ENCODE data around the gene C6.

- TF ChIP-seq CTCF (conservative IDR thresholded peaks at IDR 0.05) (no peak), EZH2 (IDR thresholded peaks at IDR 0.05; ENCODE audit: low read depth) (no peak)
These were observed 19.7 kb downstream of the C6 start for GRCh38 chr5:41193456-41194205.
